Immature natural killer cell (primary cell): ENCODE measurements around the gene B3GAT3. TPM values are rescaled to one million over a fixed set of nuclear protein-coding genes. Genes with fewer than 3 reads are reported as not detected.
"Not testable (repeated sequence)": the region's sequence is repeated elsewhere in the genome, so short reads cannot be mapped to it uniquely, and the experiment has no call there.

Source experiments
- DNase-seq, 3 donors: peaks; one replicate each; pipeline ENCODE4 v3.0.0; 2022; ENCODE audit warnings: mixed read lengths in 1 of 3
- H3K27ac Mint-ChIP-seq, 6 donors: one replicate each; pipeline ENCODE4 v1.8.0; 2020; ENCODE audit warnings: mixed read lengths in 6 of 6, mild to moderate bottlenecking in 5 of 6, inconsistent platforms in 4 of 6, moderate library complexity in 3 of 6
- H3K27me3 Mint-ChIP-seq, 3 donors: one replicate each; pipeline ENCODE4 v1.8.0; 2020 to 2021; ENCODE audit warnings: low read depth in 3 of 3, mild to moderate bottlenecking in 3 of 3, mixed read lengths in 3 of 3, moderate library complexity in 3 of 3, inconsistent platforms in 1 of 3
- H3K36me3 Mint-ChIP-seq, 3 donors: one replicate each; pipeline ENCODE4 v1.8.0; 2020; ENCODE audit warnings: mixed read lengths in 3 of 3, inconsistent platforms in 2 of 3, mild to moderate bottlenecking in 2 of 3
- H3K4me1 Mint-ChIP-seq, 2 donors: one replicate each; pipeline ENCODE4 v1.8.0; 2020; ENCODE audit warnings: inconsistent platforms in 2 of 2, mild to moderate bottlenecking in 2 of 2, mixed read lengths in 2 of 2, moderate library complexity in 1 of 2
- H3K4me3 Mint-ChIP-seq, 5 donors: one replicate each; pipeline ENCODE4 v1.8.0; 2020; ENCODE audit warnings: mild to moderate bottlenecking in 5 of 5, mixed read lengths in 5 of 5, inconsistent platforms in 3 of 5, moderate library complexity in 3 of 5
- H3K9me3 Mint-ChIP-seq, 6 donors: one replicate each; pipeline ENCODE4 v1.8.0; 2020; ENCODE audit warnings: mild to moderate bottlenecking in 6 of 6, mixed read lengths in 6 of 6, inconsistent platforms in 4 of 6, moderate library complexity in 3 of 6
- polyA plus RNA-seq, 3 donors: library from polyadenylated mRNA; unstranded; fragments of 300-500 nt; fragmentation: Illumina TruSeq; gene quantifications; one replicate each; pipeline ENCODE4 v1.2.3, GENCODE V29; 2021

The B3GAT3 gene
- polyA plus RNA-seq, 3 donors from 2014 or later, result 35.5 to 54.1 (median 49.7) TPM

GRCh38 chr11:62575156-62575555 is 46.6 kb downstream of the B3GAT3 start:
- Mint-ChIP-seq H3K36me3 (peaks cover 14 to 28% (median 20%) of the 10 kb centered on the region in 3 donors), H3K27me3 (peaks cover 5 to 11% (median 9%) of the 10 kb centered on the region in 3 donors), H3K4me3 (peak overlapping the region; percentile 97 to 98 (median 97)), H3K27ac (peak overlapping the region in 5 of 6 donors; percentile 88 to 95 (median 93)), H3K4me1 (peaks cover 39 to 49% of the 10 kb centered on the region in 2 donors), H3K9me3 (no peaks in the 10 kb centered on the region)
- DNase-seq, result no peak

DNA sequence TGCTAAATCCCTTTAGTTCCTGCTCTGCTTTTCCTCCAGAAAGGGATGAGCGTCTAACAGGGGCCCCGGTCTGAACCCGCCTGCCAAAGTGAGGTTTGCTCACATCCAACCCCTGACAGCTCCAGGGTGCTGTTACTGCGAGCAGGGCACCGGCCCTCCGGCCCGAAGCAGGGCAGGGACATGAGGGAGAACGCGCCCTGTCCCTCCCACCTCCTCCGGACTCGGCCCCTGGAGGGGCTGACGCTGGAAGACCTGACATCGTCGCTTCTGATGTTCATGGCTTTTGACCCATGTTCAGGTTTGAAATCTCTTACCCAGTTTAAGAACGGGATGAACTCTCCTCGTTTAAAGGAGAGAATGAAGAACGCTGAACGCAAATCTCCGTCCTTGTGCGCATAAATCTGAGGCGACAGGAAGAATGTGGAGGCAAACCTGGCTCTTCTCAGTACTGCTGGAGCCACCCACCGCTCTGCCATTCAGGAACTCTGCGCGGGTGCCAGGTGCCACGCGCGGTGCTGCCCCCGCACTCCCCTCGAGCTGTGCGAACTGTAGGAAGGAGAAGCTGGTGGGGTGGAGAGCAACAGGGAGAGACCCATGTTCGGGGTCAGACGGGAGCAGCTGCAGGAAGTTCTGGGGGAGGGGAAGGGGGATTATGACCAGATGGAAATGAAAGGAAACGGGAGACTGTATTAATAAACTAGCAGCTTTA is 47.3 kb downstream of the B3GAT3 start:
- Mint-ChIP-seq H3K36me3 (peaks cover 16 to 31% (median 21%) of the 10 kb centered on the region in 3 donors), H3K27ac (peak overlapping the region; percentile 88 to 96 (median 94)), H3K9me3 (no peaks in the 10 kb centered on the region), H3K4me1 (peaks cover 39 to 51% of the 10 kb centered on the region in 2 donors), H3K27me3 (peaks cover 5 to 11% (median 9%) of the 10 kb centered on the region in 3 donors), H3K4me3 (peak overlapping the region; percentile 97 to 98 (median 97))
- no peak for DNase-seq

DNA sequence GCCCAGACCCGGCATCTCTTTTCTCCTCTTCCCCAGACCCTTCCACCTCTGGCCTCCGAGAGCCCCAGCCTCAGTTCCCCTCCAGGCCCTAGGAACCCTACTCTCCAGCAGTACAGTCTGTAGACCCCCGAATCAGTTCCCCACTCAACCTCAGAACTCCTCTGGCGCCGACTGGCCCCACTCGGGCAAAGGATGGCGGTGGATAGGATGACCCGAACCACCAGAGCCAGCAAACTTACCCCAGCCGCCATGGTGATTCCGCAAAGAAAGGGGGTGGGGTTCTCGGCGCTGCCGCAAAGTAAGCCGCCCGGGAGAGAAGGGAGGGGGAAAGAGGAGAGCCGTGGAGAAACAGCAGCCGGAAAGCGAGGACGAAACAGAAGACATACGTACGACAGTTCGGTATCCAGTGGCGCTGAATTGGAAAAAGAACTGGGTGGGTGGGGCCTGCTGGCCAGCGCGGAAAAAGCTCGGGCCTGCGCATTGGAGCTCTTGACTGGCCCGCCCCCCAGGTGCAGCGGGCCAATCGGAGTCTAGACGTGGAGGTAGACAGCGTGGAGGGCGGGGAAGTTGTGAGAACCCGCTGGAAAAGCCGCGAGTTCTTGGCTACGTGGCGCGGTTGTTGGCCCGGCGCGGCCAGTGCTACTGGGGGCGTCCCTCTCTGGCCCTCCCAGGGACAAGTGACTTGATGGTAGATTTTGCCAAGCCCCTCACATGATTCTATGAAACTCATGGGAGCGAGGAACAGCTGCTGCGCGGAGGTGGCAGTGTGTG is 48.0 kb downstream of the B3GAT3 start, which contains the start of gene EEF1G:
EEF1G (minus strand) TSS at position 300 of the 771 bp plus-strand sequence; CDS start at position 251, 49 bp downstream.
- H3K36me3 Mint-ChIP-seq, result peaks cover 16 to 32% (median 21%) of the 10 kb centered on the region in 3 donors
- H3K27ac Mint-ChIP-seq, result peak within 1 kb of the TSS; percentile 88 to 96 (median 94)
- H3K9me3 Mint-ChIP-seq, result no peaks in the 10 kb centered on the region
- peak; percentile 99 for DNase-seq
- peaks cover 5 to 11% (median 9%) of the 10 kb centered on the region in 3 donors for H3K27me3 Mint-ChIP-seq
- peaks cover 39 to 51% of the 10 kb centered on the region in 2 donors for H3K4me1 Mint-ChIP-seq
- H3K4me3 Mint-ChIP-seq, result peak within 1 kb of the TSS; percentile 97 to 98 (median 97)

DNA sequence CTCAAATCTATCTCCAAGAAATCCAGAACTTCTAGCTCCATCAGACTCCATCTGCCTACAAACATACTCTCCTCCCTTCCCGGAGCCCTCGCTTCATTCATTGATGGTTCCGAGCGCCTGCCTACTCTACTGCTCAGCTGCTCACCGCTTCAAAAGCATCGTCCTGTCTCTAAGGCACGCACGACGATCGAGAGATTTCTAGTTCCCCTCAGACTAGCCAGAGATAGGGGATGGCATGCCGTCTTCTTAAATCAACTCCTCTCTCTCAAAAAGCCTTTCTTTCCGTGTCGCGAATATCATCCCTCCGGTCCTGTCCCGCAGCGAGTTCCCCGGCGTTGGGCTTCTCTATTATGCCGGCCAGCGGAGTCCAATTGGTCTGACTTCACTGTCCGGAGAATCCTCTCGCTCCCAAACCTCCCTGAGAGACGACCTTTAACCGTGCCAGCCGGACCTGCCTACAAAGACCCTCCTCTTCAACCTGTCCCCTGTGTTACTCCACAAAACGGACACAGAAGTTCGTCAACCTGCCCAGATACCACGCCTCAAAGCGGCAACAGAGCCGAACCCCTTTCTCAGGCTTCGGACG is 48.7 kb downstream of the B3GAT3 start:
- H3K27ac Mint-ChIP-seq, result peak overlapping the region; percentile 88 to 96 (median 94)
- H3K4me1 Mint-ChIP-seq, result peaks cover 39 to 51% of the 10 kb centered on the region in 2 donors
- H3K4me3 Mint-ChIP-seq, result peak overlapping the region; percentile 97 to 98 (median 97)
- DNase-seq, result no peak
- H3K36me3 Mint-ChIP-seq, result peaks cover 16 to 36% (median 21%) of the 10 kb centered on the region in 3 donors
- H3K9me3 Mint-ChIP-seq, result no peaks in the 10 kb centered on the region
- H3K27me3 Mint-ChIP-seq, result peaks cover 5 to 14% (median 9%) of the 10 kb centered on the region in 3 donors

GRCh38 chr11:62572431-62572830 is 49.4 kb downstream of the B3GAT3 start:
- Mint-ChIP-seq H3K36me3 (peaks cover 16 to 36% (median 23%) of the 10 kb centered on the region in 3 donors), H3K4me1 (peaks cover 41 to 53% of the 10 kb centered on the region in 2 donors), H3K27me3 (peaks cover 5 to 14% (median 9%) of the 10 kb centered on the region in 3 donors), H3K9me3 (no peaks in the 10 kb centered on the region), H3K27ac (peak overlapping the region; percentile 83 to 95 (median 92)), H3K4me3 (peak overlapping the region; percentile 40 to 98 (median 97))
- DNase-seq, result no peak

DNA sequence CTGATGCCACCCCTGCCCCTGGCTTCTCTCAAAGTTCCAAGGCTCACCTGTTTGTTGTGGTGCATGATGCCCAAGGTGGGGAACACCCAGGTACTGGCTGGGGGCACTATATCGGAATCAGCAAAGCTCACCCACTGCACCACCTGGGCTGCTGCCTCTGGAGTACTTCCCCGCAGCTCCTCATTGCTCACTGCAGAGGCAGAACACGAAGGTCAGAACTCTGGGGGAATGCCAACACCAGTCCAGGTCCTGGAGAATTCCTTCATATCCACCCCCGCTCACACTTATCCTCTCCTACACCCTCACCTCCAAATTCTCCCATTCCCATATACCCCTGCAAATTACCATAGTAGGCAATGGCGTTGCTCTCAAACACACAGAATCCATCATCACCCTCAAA is 50.3 kb downstream of the B3GAT3 start:
- not testable (repeated sequence) for H3K9me3 Mint-ChIP-seq, DNase-seq, H3K4me3 Mint-ChIP-seq
- peak overlapping the region in 3 of 6 donors; percentile 12 to 71 (median 69) for H3K27ac Mint-ChIP-seq
- H3K4me1 Mint-ChIP-seq, result peaks cover 42 to 63% of the 10 kb centered on the region in 2 donors
- peaks cover 22 to 36% (median 24%) of the 10 kb centered on the region in 3 donors for H3K36me3 Mint-ChIP-seq
- H3K27me3 Mint-ChIP-seq, result peaks cover 5 to 14% (median 9%) of the 10 kb centered on the region in 3 donors

DNA sequence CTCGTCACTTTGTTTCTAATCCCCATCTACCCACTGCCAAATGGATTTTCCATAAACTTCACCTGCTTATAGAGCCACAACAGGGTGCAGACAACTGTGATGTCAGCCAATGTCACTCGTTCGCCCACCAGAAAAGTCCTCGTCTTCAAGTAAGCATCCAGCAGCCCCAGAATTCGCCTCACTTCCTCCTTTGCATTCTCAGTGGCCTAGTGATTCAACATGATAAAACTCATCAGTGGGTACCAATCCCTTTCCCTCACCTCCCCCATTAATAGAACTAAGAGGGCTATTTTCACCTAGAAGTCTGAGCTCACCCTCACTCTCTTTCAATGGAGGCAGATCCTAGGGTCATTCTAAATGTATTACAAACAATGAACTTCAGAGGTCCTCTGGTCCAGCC is 50.9 kb downstream of the B3GAT3 start:
- Mint-ChIP-seq H3K36me3 (peaks cover 23 to 38% (median 29%) of the 10 kb centered on the region in 3 donors), H3K27me3 (peaks cover 5 to 14% (median 9%) of the 10 kb centered on the region in 3 donors), H3K27ac (peak overlapping the region in 5 of 6 donors; percentile 5 to 71 (median 54)), H3K4me1 (peaks cover 42 to 65% of the 10 kb centered on the region in 2 donors), H3K4me3 (peak overlapping the region in 1 of 5 donors; percentile 6)
- not testable (repeated sequence) for DNase-seq, H3K9me3 Mint-ChIP-seq

DNA sequence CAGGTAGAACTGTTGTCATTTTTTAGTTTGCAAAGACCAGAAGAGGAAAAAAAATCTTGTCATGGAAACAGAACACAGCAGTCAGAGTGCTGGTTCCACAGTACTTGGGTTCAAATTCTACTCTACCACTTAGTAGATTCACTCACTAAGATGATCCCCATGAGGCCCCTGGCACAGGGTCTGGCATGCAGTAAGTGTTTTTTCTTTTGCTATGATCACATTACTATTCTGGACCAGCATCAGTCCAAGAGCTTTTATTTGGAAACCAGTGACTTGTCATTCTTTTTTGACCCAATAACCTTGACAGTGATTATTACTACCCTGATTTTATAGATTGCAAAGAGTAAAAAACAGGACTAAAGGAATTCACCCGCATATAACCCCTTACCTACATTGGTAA is 52.2 kb downstream of the B3GAT3 start:
- Mint-ChIP-seq H3K36me3 (peaks cover 29 to 44% (median 35%) of the 10 kb centered on the region in 3 donors), H3K27ac (peak overlapping the region in 1 of 6 donors; percentile 36), H3K4me3 (no peak overlapping the region), H3K27me3 (peaks cover 5 to 14% (median 9%) of the 10 kb centered on the region in 3 donors), H3K4me1 (peaks cover 36 to 66% of the 10 kb centered on the region in 2 donors), H3K9me3 (no peaks in the 10 kb centered on the region)
- DNase-seq, result no peak

DNA sequence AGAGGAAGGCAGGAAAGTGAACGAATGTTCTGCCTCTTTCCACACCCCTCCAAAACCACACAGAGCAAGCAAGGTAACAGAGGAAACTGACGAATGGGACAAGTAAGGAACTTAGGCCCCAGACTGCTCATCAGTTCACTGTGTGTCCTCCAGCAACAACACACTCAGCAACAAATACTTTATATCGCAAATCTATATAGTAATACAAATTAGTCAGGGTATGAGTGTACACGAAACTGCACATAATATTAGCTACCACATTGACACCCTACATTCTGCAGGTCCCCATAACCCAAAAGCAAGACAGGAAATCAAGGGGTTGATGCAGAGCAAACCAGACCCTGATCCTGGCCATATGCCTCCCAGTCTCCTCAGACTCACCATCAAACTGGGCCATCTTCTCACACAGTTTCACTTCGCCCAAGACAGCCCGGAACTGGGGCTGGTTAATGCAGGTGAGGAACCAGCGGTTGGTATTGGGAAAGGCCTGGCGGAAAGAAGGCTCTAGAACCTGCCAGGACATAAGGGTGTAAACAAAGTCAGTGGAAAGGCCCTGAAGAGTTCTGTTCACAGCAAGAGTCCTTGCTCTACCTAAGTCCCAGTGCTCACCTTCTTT is 54.7 kb downstream of the B3GAT3 start:
- peak overlapping the region in 4 of 6 donors; percentile 44 to 71 (median 52) for H3K27ac Mint-ChIP-seq
- no peaks in the 10 kb centered on the region for H3K9me3 Mint-ChIP-seq
- H3K4me3 Mint-ChIP-seq, result no peak overlapping the region
- DNase-seq, result no peak
- peaks cover 0 to 3% (median 3%) of the 10 kb centered on the region in 3 donors for H3K27me3 Mint-ChIP-seq
- peaks cover 14 to 43% of the 10 kb centered on the region in 2 donors for H3K4me1 Mint-ChIP-seq
- H3K36me3 Mint-ChIP-seq, result peaks cover 30 to 41% (median 35%) of the 10 kb centered on the region in 3 donors

DNA sequence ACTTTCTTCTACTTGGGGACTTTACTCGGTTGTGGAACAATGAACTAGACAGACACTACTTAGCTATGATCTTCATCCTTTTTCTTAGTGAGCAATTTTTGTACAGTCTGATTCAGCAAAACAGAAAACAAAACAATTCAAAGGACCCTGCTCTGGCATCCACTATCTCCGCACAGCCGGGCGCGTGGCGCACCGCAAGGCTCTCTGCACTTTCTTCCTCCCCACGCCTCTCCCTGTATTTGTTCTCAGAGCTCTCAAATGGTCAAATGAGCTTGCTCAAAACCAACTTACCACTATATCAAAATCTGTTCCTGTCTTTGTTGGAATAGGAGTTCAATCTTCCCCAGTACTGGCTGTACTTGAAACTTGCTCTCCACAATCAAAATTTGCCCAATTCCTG is 55.5 kb downstream of the B3GAT3 start:
- Mint-ChIP-seq H3K4me3 (no peak overlapping the region), H3K27ac (peak overlapping the region in 2 of 6 donors; percentile 52 to 67), H3K36me3 (peaks cover 25 to 39% (median 29%) of the 10 kb centered on the region in 3 donors)

More for the DNA sequence above, 55.5 kb downstream of the B3GAT3 start:
- no peaks in the 10 kb centered on the region for H3K9me3 Mint-ChIP-seq
- peaks cover 0 to 3% (median 0%) of the 10 kb centered on the region in 3 donors for H3K27me3 Mint-ChIP-seq
- no peak for DNase-seq
- H3K4me1 Mint-ChIP-seq, result peaks cover 10 to 42% of the 10 kb centered on the region in 2 donors
